MG63 (cell line): ENCODE data around the gene SLC9A8. TPM values are rescaled to one million over a fixed set of nuclear protein-coding genes. Genes with fewer than 3 reads are reported as not detected.

Source experiments
- DNase-seq: peaks from one replicate; pipeline ENCODE4 v3.0.0-alpha.2; 2020
- H3K27me3 ChIP-seq: fragments of 250-450 bp; sonication (Bioruptor Pico); 2 replicates; pipeline ENCODE4 v1.5.1; 2020; ENCODE audit warnings: mild to moderate bottlenecking, moderate library complexity
- H3K36me3 ChIP-seq: fragments of 250-450 bp; sonication (Bioruptor Pico); 2 replicates; pipeline ENCODE4 v1.5.1; 2020; ENCODE audit warnings: mild to moderate bottlenecking, moderate library complexity
- H3K4me3 ChIP-seq: fragments of 250-450 bp; sonication (Bioruptor Pico); 2 replicates; pipeline ENCODE4 v1.5.1; 2020; ENCODE audit warnings: mild to moderate bottlenecking, moderate library complexity
- H3K9me3 ChIP-seq: fragments of 250-450 bp; sonication (Bioruptor Pico); 2 replicates; pipeline ENCODE4 v1.5.1; 2020; ENCODE audit warnings: mild to moderate bottlenecking, moderate library complexity
- total RNA-seq: library from RNA; depleted of rRNA; stranded (reverse); fragments of >200 nt; shearing (Covaris generic); gene quantifications from 2 replicates; pipeline ENCODE4 v1.2.3, GENCODE V29; 2014; ENCODE audit warnings: low replicate concordance

SLC9A8 gene
- total RNA-seq, 1 experiment from 2014 or later = 3.2 TPM

DNA sequence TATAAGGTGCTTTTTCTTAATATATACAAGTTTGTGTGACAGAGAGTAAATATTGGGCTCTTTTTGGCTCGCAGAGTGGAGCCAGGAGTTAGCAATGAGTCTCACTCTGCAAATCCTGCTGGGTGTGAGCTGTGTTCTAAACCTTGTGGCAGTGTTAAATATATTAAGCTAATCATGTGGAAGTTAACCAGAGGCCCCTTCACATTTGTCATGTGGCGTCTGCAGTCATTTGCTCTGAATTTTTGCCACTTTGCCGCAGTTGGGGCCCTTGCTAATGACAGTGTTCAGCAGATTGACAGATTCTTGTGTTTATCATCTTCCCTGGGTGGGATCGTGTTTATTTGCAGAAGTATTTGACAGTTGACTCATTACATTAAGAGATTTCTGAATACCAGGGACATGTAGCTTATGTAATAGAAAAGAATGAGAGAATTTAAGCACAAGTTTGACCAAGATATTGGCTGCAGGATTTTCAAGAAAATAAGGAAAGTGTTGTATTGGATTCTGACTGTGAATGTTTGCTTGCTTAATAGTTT lies 64.8 kb downstream of the SLC9A8 start:
- H3K27me3 ChIP-seq = no peaks in the 10 kb centered on the region
- H3K4me3 ChIP-seq = no peak overlapping the region
- H3K36me3 ChIP-seq = peaks cover 21% of the 10 kb centered on the region
- no peaks in the 10 kb centered on the region for H3K9me3 ChIP-seq
- DNase-seq = peak; percentile 15

DNA sequence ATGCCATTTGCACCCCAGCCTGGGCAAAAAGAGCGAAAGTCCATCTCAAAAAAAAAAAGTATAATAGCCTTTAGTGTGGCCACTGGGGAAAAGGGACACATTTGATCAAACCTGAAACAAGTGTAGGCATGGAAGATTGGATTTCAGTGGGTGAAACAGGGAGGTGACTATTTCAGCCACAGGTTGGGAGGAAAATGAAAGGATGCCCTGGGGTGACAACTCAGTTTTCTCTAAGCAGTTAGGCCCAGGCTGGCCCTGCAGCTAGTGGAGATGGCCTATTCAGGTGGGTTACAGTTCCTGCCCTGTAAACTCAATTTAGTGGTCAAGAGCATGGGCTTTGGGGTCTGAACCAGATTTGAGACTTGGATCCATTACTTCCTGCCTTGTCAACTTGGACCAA lies 66.3 kb downstream of the SLC9A8 start:
- no peak overlapping the region for H3K4me3 ChIP-seq
- H3K36me3 ChIP-seq = peaks cover 30% of the 10 kb centered on the region
- H3K9me3 ChIP-seq = no peaks in the 10 kb centered on the region
- no peaks in the 10 kb centered on the region for H3K27me3 ChIP-seq
- no peak for DNase-seq

DNA sequence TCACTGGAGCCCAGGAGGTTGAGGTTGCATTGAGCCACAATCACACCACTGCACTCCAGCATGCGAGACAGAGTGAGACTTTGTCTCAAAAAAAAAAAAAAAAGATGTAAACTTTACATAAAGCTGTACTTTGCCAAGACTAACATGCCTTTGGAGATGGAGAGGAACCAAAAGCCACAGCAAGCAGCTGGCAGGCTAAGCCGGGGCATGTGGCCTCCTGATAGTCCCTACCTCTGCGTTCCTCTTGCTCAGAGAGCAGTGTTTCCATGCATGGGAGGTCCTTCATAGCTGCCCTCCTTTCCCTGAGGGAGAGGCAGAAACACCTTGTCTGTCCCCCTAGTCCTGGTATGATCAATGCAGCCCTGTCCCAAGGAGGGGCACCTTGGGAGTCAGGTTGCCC lies 67.5 kb downstream of the SLC9A8 start:
- Histone ChIP-seq H3K27me3 (no peaks in the 10 kb centered on the region), H3K4me3 (no peak overlapping the region), H3K36me3 (peaks cover 34% of the 10 kb centered on the region), H3K9me3 (no peaks in the 10 kb centered on the region)
- DNase-seq = peak; percentile 62

DNA sequence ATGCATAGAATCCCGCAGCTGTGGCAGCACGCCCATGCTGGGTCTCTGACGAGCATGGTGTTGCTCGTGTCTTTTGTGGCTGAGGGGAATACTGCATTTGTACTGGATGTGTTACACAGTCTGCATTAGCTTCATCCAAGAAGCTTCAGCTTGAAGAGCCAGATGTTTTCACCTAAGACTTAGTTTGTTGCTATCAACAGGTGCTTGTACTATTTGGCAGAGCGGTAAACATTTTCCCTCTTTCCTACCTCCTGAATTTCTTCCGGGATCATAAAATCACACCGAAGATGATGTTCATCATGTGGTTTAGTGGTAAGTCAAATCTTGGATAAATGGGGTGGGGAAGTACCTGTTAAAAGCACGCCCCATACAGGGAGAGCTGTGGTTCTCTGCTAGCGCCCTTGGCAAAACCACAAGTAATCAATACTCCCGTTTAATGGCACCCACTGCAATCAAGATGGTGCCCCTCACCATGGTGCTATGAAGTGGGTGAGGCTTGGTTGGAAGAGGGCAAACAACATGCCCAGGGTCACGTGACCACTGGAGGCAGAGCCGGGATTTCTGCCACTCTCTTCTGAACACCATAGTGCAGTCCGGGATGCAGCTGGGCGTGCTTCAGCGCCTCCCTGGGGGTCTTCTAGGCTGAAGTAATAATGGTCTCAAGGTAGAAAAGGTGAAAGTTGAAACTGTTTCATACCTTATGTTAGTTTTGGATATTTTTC lies 68.3 kb downstream of the SLC9A8 start:
- H3K4me3 ChIP-seq = no peak overlapping the region
- H3K27me3 ChIP-seq = no peaks in the 10 kb centered on the region
- DNase-seq = no peak
- H3K9me3 ChIP-seq = no peaks in the 10 kb centered on the region
- peaks cover 35% of the 10 kb centered on the region for H3K36me3 ChIP-seq

DNA sequence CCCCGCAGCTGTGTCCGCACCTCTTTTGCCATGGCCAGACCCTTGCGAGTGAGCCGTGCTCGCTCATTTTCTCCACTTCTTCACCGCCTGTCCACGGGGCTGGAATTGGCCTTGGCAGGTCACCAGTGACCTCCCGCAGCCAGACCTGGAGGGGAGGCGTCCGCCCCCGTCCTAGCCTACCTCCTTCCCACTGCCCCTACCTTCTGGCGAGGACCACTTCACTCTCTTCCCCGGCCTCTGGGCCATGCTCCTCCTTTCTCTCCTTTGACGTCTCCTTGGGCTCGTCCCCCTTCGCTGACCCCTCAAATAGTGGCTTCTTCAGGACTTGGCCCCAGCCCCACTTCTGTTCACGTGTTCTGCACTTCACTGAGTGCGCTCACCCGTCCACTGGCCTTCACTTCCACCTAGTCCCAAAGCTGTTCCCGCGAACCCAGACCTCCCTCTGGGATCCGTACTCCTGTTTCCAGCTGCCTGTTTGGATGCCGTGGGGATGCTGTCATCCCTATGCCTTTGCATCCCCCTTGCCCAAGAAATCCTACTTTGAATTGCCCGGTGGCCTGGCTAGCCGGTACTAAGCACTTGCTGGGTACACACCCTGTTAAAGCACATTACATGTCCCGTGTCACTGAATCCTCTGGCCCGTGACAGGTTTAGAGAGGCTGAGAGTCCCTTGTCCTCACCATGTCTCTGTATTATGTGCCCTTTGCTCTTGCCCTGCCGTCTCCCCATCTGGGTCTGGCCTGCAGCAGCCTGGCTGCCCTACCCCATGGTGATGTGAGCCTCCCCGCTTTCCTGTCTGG lies 69.7 kb downstream of the SLC9A8 start:
- H3K27me3 ChIP-seq = no peaks in the 10 kb centered on the region
- H3K9me3 ChIP-seq = no peaks in the 10 kb centered on the region
- no peak overlapping the region for H3K4me3 ChIP-seq
- H3K36me3 ChIP-seq = peaks cover 33% of the 10 kb centered on the region
- DNase-seq = no peak

DNA sequence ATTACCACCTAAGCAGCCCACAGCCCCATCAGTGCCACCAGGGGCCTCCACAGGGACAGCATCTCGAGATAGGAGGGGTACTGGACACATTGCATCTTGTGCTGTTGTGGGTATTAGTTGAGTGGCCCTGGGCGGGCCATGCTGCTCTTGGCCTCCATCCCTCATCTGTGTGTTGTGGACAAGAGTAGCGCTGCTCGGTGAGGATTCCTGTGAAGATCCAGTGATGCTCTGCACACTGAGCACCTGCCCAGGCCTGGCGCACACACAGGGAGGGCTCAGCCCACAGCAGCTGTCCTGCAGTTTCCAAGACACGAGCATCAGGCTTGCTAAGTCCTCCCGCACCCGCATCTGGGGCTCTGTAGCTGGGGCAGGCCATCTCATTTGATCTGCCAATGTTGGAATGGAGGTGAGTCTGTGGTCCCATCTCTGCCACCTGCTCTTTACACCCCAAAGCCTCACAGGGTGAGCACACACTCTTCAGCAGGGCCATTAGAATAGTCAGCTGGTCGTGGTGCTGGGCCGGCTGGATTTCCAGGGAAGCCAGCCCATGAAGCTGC lies 70.7 kb downstream of the SLC9A8 start:
- no peaks in the 10 kb centered on the region for H3K27me3 ChIP-seq
- H3K4me3 ChIP-seq = no peak overlapping the region
- H3K9me3 ChIP-seq = no peaks in the 10 kb centered on the region
- H3K36me3 ChIP-seq = peaks cover 35% of the 10 kb centered on the region
- no peak for DNase-seq

DNA sequence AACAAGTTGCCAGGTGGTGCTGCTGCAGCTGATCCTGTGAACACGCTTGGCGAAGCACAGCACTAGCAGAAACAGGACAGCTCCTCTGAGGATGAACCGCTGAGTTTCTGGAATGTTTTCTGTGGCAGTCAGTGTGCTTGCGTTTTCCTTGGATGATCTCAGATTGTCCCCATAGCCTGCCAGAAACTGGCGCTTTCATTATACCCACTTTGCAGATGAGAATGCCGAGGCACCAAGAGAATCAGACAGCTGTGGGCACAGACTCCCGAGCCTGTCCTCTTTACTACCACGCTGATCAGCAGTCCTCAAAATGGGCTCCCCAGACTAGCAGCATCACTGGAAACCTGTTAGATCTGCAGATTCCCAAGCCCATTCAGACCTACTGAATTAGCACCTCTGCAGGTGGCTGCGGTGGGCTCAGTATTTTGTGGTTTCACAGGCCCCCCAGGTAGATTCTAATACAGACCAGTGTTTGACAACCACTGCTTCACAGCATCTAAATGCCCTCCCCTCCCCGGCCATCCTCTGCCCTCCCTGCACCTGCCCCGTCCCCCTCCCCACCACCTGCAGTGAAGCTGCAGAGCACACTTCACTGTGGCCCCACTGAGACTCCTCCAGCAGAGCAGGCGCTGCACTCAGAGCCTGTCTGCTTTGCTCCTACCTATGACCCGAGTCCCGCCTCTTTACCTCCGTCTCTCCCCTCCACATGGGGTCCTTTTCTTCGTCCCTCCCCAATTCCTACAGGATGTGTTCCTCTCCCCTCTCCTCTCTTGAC lies 73.1 kb downstream of the SLC9A8 start:
- Histone ChIP-seq H3K27me3 (no peaks in the 10 kb centered on the region), H3K4me3 (no peak overlapping the region), H3K9me3 (no peaks in the 10 kb centered on the region), H3K36me3 (peaks cover 43% of the 10 kb centered on the region)
- DNase-seq = no peak

DNA sequence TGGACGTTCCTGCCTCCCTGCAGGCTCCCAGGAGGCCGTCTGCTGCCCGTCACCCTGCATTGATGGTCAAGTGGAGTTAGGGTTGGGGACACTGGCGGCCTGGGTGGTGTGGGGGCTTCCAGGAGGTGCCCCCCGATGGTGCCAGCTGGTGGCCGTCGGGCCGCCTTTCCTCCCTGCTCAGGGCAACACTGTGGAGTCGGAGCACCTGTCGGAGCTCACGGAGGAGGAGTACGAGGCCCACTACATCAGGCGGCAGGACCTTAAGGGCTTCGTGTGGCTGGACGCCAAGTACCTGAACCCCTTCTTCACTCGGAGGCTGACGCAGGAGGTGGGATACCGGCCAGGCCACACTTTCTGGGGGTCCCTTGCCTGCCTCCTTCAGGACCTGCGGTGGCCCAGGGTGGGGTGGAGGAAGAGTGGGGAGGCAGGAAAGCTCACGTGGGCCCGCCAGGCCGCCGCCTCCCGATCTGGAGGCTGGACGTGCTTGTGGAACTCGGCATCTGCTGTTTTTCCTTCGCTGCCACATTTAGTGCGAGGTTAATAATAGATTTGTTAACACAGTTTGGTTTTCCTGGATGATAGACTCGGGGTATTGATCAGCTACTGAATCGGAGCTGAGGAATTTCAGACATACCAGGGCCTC lies 74.1 kb downstream of the SLC9A8 start:
- H3K4me3 ChIP-seq = no peak overlapping the region
- H3K36me3 ChIP-seq = peaks cover 41% of the 10 kb centered on the region
- DNase-seq = no peak
- no peaks in the 10 kb centered on the region for H3K27me3 ChIP-seq
- H3K9me3 ChIP-seq = no peaks in the 10 kb centered on the region

DNA sequence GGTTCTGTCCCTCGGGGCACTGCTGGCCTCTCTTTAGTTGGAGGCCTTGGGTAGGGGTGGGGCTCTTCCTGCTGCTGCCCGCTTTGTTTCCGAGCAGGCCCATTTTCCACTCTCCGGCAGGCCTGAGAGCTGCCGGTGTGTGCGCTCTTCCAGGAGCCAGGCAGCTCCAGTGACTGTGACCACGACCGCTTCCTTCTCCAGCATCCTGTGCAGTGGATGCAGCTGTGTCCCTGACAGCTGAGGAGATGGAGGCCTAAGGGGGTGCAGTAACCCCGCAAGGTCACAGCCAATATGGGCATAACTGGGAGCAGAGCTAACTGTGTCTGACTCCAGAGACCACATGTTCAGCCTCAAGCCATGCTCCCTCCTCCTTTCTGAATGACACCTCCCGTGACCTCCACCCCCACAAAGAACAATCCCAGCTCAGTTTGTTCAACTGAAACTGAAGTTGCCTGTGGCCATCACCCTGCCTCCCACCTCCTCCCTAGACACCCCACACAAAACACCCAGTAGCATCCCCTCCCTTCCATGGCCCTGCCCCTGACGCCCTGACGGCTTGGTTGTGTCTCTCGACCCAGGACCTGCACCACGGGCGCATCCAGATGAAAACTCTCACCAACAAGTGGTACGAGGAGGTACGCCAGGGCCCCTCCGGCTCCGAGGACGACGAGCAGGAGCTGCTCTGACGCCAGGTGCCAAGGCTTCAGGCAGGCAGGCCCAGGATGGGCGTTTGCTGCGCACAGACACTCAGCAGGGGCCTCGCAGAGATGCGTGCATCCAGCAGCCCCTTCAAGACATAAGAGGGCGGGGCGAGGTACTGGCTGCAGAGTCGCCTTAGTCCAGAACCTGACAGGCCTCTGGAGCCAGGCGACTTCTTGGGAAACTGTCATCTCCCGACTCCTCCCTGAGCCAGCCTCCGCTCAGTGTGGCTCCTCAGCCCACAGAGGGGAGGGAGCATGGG lies 74.9 kb downstream of the SLC9A8 start:
- Histone ChIP-seq H3K36me3 (peaks cover 41% of the 10 kb centered on the region), H3K4me3 (no peak overlapping the region), H3K27me3 (no peaks in the 10 kb centered on the region), H3K9me3 (no peaks in the 10 kb centered on the region)
- no peak for DNase-seq

DNA sequence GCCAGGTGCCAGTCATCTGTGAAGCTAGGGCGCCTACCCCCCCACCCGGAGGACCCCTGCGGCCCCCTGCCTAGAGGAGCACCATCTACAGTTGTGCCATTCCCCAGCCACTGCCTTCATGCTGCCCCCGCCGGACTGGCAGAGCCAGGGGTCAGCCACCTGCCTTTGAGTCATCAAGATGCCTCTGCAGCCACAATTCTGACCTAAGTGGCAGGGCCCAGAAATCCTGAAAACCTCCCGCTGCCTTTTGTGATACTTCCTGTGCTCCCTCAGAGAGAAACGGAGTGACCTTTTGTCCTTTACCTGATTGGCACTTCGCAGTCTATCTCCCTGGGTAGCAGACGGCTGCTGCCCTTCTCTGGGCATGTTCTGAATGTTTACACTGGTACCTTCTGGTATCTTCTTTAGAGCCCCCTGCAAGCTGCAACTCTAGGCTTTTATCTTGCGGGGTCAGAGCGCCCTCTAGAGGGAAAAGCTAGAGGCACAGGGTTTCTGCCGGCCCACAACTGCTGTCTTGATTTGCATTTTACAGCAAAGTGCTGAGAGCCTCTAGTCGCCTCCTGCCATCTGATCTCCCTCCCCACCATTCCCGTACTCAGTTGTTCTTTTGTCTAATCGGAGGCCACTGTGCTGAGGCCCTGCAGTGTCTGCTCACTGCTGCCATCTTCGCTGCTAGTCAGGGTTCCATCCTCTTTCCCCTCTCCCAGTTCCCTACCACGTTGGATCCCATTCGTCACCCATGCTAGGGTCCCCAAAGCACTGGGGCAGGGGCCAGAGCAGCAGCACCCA lies 75.8 kb downstream of the SLC9A8 start:
- Histone ChIP-seq H3K27me3 (no peaks in the 10 kb centered on the region), H3K36me3 (peaks cover 36% of the 10 kb centered on the region), H3K9me3 (no peaks in the 10 kb centered on the region), H3K4me3 (no peak overlapping the region)
- DNase-seq = no peak

DNA sequence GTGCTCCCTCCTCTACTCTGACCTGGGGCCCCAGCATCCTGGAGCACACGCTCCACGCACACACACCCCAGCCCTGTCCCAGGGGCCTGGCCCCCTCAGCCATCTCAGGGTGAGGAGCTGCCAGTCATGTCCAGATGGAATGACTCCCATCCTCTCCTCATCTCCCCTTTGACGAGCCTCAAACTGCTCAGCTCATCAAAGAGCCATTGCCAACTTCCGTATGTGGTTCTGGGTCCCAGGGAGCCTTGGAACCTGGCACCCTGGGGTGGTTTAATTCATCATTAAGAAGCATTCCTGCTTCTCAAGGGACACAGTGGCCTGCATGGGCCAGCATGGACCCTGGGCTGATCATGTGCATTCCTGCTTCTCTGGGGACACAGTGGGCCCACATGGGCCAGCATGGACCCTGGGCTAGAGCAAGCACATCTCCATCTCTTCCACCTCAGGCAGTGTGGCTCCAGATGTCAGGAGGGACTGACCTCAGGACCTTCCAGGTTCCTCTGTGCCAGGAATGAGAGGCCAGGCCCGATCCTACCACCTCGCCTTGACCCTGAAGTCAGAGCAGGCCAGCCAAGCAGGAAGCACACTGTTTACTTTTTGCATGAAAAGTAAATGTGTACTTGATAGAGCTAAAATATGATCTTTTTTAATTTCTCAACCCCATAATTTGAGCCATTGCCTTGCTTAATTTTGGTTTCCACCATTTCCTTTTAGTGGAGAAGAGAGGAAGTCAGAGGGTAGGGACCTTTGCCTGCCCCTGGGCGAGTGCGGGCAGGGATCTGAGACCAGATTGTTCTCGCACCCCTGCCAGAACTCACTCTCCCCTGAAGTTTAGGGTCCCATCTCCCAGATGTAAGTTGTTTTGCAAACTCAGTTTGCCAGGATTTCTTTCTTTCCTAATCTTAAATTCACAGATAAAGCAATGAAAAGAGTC lies 76.6 kb downstream of the SLC9A8 start:
- no peaks in the 10 kb centered on the region for H3K27me3 ChIP-seq
- H3K9me3 ChIP-seq = no peaks in the 10 kb centered on the region
- H3K4me3 ChIP-seq = no peak overlapping the region
- DNase-seq = no peak
- peaks cover 30% of the 10 kb centered on the region for H3K36me3 ChIP-seq

DNA sequence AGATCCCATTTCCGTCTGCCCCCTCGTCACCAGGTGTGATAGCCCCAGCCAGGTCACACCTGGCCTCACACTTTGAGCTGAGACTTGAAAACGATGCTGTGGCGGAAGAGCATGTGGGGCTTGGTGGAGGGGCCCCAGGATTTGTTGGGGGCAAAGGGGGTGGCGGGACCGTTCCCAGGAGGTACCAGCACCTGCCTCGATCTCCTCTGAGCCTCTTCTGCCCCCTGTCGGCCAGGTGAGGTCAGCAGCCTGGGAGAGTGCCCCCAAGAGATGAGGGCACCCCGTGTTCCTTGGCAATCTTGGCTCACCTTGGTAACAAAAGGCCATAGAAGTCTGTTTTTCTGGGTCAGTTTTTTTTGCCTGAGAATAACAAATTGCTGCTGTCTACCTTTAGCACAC lies 77.3 kb downstream of the SLC9A8 start:
- H3K4me3 ChIP-seq = no peak overlapping the region
- peaks cover 26% of the 10 kb centered on the region for H3K36me3 ChIP-seq
- no peaks in the 10 kb centered on the region for H3K9me3 ChIP-seq
- H3K27me3 ChIP-seq = no peaks in the 10 kb centered on the region
- no peak for DNase-seq

DNA sequence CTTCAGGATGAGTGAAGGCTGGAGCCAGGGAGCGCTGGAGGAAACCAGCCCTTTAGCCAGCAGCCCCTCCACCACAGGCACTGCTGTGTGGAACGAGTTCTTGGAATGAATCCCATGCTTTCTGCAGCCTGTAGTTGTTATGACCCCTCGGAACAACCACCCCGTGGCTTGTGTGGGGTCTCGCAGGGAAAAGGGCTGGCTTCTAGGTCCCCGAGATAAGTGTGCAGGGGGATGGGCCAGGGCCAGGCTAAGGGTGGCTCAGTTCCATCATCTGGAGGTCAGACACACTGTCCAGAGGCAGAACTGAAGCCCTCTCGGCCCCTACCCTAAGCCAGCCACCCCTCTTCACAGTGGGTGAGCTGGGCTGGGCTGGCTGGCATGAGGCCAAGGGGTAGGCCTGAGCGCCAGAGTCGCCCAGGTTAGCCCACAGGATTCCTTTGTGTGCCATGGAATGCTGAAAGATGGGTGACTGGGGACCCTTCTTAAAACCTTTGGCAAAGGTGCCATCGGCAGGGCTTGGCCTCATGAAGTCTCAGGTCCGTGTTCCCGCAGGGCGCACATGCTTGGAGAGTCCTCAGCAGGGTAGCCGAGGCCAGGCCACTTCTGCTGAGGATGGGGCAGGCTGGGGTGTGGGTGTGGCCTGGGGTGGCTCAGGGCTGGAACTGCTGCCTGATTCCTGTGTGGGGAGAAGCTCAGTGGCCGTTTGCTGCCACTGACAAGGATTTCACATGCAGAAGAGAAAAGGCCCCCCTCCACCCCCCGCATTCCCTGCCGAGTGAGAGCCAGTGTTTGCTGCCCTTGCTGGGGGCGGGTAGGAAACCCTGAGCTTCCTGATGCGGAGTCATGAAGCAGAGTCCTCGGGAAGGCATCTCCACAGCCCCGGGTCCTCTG lies 78.1 kb downstream of the SLC9A8 start:
- no peak for DNase-seq
- Histone ChIP-seq H3K36me3 (peaks cover 21% of the 10 kb centered on the region), H3K4me3 (no peak overlapping the region), H3K27me3 (no peaks in the 10 kb centered on the region), H3K9me3 (no peaks in the 10 kb centered on the region)
